B cell (primary cell): ENCODE measurements around the gene LMBRD1. TPM values are rescaled to one million over a fixed set of nuclear protein-coding genes. Genes with fewer than 3 reads are reported as not detected.

Experiments used
- ATAC-seq: fragments of 200-7000 bp; cut with Tn5 transposase; one replicate; pipeline ENCODE4 v1.10.0; 2021; ENCODE audit warnings: low read depth, mild to moderate bottlenecking, moderate number of reproducible peaks, moderate library complexity
- CTCF ChIA-PET: fragments of 350-600 bp; sonication (Branson Sonifier 250); formaldehyde crosslinking; loops from one replicate; lab custom pipeline; 2021; ENCODE audit warnings: antibody characterized with exemption, inconsistent platforms; lab: Charles Lee
- POLR2A ChIA-PET: fragments of 350-600 bp; sonication (Branson Sonifier 250); formaldehyde crosslinking; loops from one replicate; lab custom pipeline; 2021; ENCODE audit warnings: antibody characterized with exemption; lab: Charles Lee
- DNase-seq: peaks from one replicate; pipeline ENCODE4 v3.0.0; 2013
- H2AFZ ChIP-seq: 2 replicates; pipeline ENCODE4 v1.6.1; 2012; ENCODE audit warnings: mild to moderate bottlenecking, low read depth, low read length; ENCODE audit not compliant: insufficient read depth, poor library complexity, severe bottlenecking
- H3K27ac ChIP-seq, 2 donors: 1 replicate in 1 of 2; 2 replicates in 1 of 2; pipeline ENCODE4 v1.5.1; 2012 to 2013; ENCODE audit warnings: low read length in 2 of 2, mild to moderate bottlenecking in 2 of 2, moderate library complexity in 1 of 2
- H3K27me3 ChIP-seq, 4 experiments: fragments of 200-600 bp in 1 of 4; sonication (generic) in 1 of 4; replicated peaks in 1 of 4; 1 replicate in 2 of 4; 2 replicates in 2 of 4; pipeline versions ENCODE4 v1.6.1 to v1.7.0; 2013 to 2016; ENCODE audit warnings: low read length in 3 of 4, mild to moderate bottlenecking in 2 of 4, mixed read lengths in 1 of 4, moderate library complexity in 1 of 4; ENCODE audit not compliant: insufficient read depth in 4 of 4, control insufficient read depth in 3 of 4; ENCODE audit errors: control extremely low read depth in 1 of 4
- H3K36me3 ChIP-seq, 2 experiments: replicated peaks in 1 of 2; 1 replicate in 1 of 2; 2 replicates in 1 of 2; pipeline versions ENCODE4 v1.6.1 to v1.7.1; 2013; ENCODE audit warnings: low read length in 1 of 2; ENCODE audit not compliant: insufficient read depth in 2 of 2, control insufficient read depth in 1 of 2; ENCODE audit errors: control extremely low read depth in 1 of 2, extremely low read depth in 1 of 2
- H3K4me1 ChIP-seq, 2 donors: fragments of 200-600 bp in 1 of 2; sonication (generic) in 1 of 2; 1 replicate in 1 of 2; 2 replicates in 1 of 2; pipeline versions ENCODE4 v1.5.1 to v1.6.1; 2013 to 2017; ENCODE audit warnings: low read length in 2 of 2; ENCODE audit not compliant: control insufficient read depth in 2 of 2, insufficient read depth in 2 of 2
- H3K4me2 ChIP-seq: replicated peaks from 2 replicates; pipeline ENCODE3; 2012; ENCODE audit warnings: mild to moderate bottlenecking, low read depth, low read length; ENCODE audit not compliant: poor library complexity, severe bottlenecking
- H3K4me3 ChIP-seq, 5 experiments: fragments of 200-600 bp in 1 of 5; sonication (generic) in 1 of 5; 1 replicate in 3 of 5; 2 replicates in 2 of 5; pipeline versions ENCODE4 v1.5.1 to v1.7.0; 2011 to 2016; ENCODE audit warnings: low read length in 4 of 5, mild to moderate bottlenecking in 4 of 5, low read depth in 2 of 5, control low read depth in 1 of 5, moderate library complexity in 1 of 5; ENCODE audit not compliant: insufficient read depth in 1 of 5; ENCODE audit errors: control extremely low read depth in 1 of 5, extremely low read depth in 1 of 5
- H3K79me2 ChIP-seq: fragments of 200-600 bp; sonication (generic); one replicate; pipeline ENCODE4 v1.6.0; 2016; ENCODE audit warnings: low read length; ENCODE audit not compliant: control insufficient read depth, insufficient read depth
- H3K9ac ChIP-seq: fragments of 200-600 bp; sonication (generic); 2 replicates; pipeline ENCODE4 v1.6.1; 2017; ENCODE audit warnings: mild to moderate bottlenecking, low read length, moderate library complexity
- H3K9me3 ChIP-seq, 3 donors: one replicate each; pipeline versions ENCODE4 v1.6.1 to v1.7.1; 2013; ENCODE audit warnings: low read length in 2 of 3; ENCODE audit not compliant: control insufficient read depth in 2 of 3, insufficient read depth in 1 of 3; ENCODE audit errors: control extremely low read depth in 1 of 3
- H4K20me1 ChIP-seq: 2 replicates; pipeline ENCODE4 v1.6.0; 2012; ENCODE audit warnings: mild to moderate bottlenecking, low read length; ENCODE audit not compliant: insufficient read depth, control insufficient read depth, poor library complexity, severe bottlenecking
- H3K27ac Mint-ChIP-seq: one replicate; pipeline ENCODE4 v1.8.0; 2021; ENCODE audit warnings: mixed read lengths
- H3K27me3 Mint-ChIP-seq: one replicate; pipeline ENCODE4 v1.8.0; 2021; ENCODE audit warnings: mixed read lengths
- H3K4me1 Mint-ChIP-seq: one replicate; pipeline ENCODE4 v1.8.0; 2021; ENCODE audit warnings: mixed read lengths
- H3K4me3 Mint-ChIP-seq: one replicate; pipeline ENCODE4 v1.8.0; 2021; ENCODE audit warnings: mixed read lengths
- H3K9me3 Mint-ChIP-seq: one replicate; pipeline ENCODE4 v1.8.0; 2022; ENCODE audit warnings: mixed read lengths; ENCODE audit not compliant: insufficient read depth
- EZH2 ChIP-seq: IDR thresholded peaks from 2 replicates; pipeline ENCODE4 v1.6.1; 2012; ENCODE audit warnings: borderline replicate concordance, low read depth, mild to moderate bottlenecking, moderate library complexity, low read length; ENCODE audit not compliant: insufficient read depth, poor library complexity, severe bottlenecking
- WGBS: methylation state at CpG from one replicate; pipeline ENCODE4 v1.1.5; 2013; ENCODE audit warnings: missing lambda C conversion rate; ENCODE audit not compliant: insufficient coverage; 5-methylcytosine and 5-hydroxymethylcytosine counted together
- intact Hi-C: fragments of 100-400 bp; cut with micrococcal nuclease; formaldehyde crosslinking; loops from one replicate; pipeline ENCODE4 v1.10.0; 2022
- polyA plus RNA-seq: library from polyadenylated mRNA; depleted of rRNA; stranded (reverse); fragments of >200 nt; gene quantifications from 2 replicates; pipeline ENCODE4 v1.2.3, GENCODE V29; 2012
- total RNA-seq, 2 donors: library from RNA; stranded (reverse); fragments of 120-200 nt in 1 of 2; gene quantifications; 1 replicate in 1 of 2; 2 replicates in 1 of 2; pipeline versions ENCODE4 v1.2.3 to v1.2.4, GENCODE V29; 2013 to 2022
- TF ChIP-seq, protein P1 (sequence below): fragments of 200-600 bp; IDR thresholded peaks from one replicate; pipeline ENCODE4 v1.8.0; 2022; ENCODE audit warnings: antibody characterized with exemption, mild to moderate bottlenecking

LMBRD1 gene
- total and polyA plus RNA-seq, 2 donors (not counting 1 experiment from before 2014, with no cell fraction given) = 33.7 to 99.0 TPM

DNA sequence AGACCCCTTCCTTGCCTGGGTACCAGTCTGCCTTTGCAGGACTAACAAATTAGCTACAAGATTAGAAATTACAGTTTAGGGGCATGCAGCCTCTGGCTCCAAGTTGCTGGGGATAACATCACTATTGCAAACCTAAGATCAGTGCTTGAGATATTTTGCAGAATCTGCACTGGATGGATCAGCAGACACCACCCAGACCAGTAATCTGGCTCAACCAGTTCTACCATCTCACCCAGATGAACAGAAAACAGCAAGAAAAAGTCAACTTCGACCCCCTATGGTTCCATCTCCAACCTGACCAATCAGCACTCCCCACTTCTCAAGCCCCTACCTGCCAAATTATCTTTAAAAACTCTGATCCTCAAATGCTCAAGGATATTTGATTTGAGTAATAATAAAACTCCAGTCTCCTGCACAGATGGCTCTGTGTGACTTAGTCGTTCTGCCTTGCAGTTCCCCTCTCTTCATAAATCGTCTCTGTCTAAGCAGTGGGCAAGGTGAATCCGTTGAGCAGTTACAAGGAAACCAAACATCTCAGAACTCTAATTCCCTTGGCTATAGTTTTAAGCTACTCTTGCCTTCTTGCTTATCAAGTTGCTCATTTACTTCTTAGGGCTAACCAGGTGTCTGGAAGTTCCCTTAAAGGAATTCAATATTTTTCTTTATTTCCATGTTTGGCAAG, 16.1 kb upstream of the LMBRD1 start:
- POLR2A ChIA-PET = interaction anchor here (2.4 to 3.3 kb wide), 2 partner anchors 16 to 54 kb away, joined by 7 to 42 read pairs; partner anchors contain the start of genes COL19A1 and LMBRD1
- DNase-seq (no peak), ATAC-seq (peak; percentile 40)
- Histone ChIP-seq H2AFZ (peak overlapping the region; percentile 70), H3K27ac (peak overlapping the region; percentile 85 to 89), H3K79me2 (peaks cover 4% of the 10 kb centered on the region), H3K36me3 (no peaks in the 10 kb centered on the region), H3K27me3 (no peaks in the 10 kb centered on the region), H3K4me1 (peaks cover 54 to 62% of the 10 kb centered on the region in 2 donors), H3K9me3 (no peaks in the 10 kb centered on the region), H4K20me1 (no peaks in the 10 kb centered on the region), H3K9ac (peak overlapping the region; percentile 47), H3K4me2 (peak overlapping the region; percentile 67), H3K4me3 (peak overlapping the region in 2 of 5 experiments; percentile 9 to 42)
- CTCF ChIA-PET = interaction anchor here (2.6 to 7.4 kb wide), 3 partner anchors 11 to 54 kb away, joined by 10 to 67 read pairs (median 28); partner anchors contain the start of genes COL19A1 and LMBRD1
- Mint-ChIP-seq H3K27ac (peak overlapping the region; percentile 85), H3K4me1 (peaks cover 74% of the 10 kb centered on the region), H3K4me3 (peak overlapping the region; percentile 64), H3K9me3 (no peaks in the 10 kb centered on the region), H3K27me3 (no peaks in the 10 kb centered on the region)
- TF ChIP-seq, protein P1, sequence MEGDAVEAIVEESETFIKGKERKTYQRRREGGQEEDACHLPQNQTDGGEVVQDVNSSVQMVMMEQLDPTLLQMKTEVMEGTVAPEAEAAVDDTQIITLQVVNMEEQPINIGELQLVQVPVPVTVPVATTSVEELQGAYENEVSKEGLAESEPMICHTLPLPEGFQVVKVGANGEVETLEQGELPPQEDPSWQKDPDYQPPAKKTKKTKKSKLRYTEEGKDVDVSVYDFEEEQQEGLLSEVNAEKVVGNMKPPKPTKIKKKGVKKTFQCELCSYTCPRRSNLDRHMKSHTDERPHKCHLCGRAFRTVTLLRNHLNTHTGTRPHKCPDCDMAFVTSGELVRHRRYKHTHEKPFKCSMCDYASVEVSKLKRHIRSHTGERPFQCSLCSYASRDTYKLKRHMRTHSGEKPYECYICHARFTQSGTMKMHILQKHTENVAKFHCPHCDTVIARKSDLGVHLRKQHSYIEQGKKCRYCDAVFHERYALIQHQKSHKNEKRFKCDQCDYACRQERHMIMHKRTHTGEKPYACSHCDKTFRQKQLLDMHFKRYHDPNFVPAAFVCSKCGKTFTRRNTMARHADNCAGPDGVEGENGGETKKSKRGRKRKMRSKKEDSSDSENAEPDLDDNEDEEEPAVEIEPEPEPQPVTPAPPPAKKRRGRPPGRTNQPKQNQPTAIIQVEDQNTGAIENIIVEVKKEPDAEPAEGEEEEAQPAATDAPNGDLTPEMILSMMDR = no peak
- no peak for TF ChIP-seq EZH2
- 18% methylated on average over 2 of the region's 4 CpGs for WGBS
- intact Hi-C loops = loop anchor here (1.0 kb wide), 1 partner anchor 16 kb away; the partner anchor contains the start of gene LMBRD1

DNA sequence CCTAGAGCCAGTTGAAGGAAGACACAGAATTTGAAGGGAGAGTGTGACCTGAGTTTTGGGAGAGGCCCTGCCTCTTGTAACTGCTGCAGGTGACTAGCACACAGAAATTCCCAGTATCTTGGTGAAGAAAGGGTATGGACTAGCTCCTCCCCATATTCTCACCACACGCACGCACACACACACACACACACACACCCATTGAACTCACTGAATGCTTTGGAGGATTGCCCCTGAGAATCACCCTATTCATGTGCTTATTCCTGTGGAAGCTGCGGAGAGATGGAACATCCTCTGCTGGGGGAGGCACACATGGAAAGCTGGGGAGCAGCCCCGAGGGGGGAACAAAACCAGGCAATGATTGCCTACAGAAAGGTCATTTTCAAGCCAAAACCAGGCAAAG, 6.2 kb upstream of the LMBRD1 start:
- Histone ChIP-seq H3K4me3 (no peak overlapping the region), H3K4me1 (no peaks in the 10 kb centered on the region), H3K4me2 (no peak overlapping the region), H3K27me3 (no peaks in the 10 kb centered on the region), H3K9ac (no peak overlapping the region), H3K79me2 (no peaks in the 10 kb centered on the region), H2AFZ (no peak overlapping the region), H3K9me3 (no peaks in the 10 kb centered on the region), H4K20me1 (no peaks in the 10 kb centered on the region), H3K36me3 (no peaks in the 10 kb centered on the region), H3K27ac (no peak overlapping the region)
- DNase-seq = no peak
- TF ChIP-seq EZH2 = no peak
- TF ChIP-seq, protein P1 = no peak
- no peaks in the 10 kb centered on the region for H3K4me1 Mint-ChIP-seq
- H3K9me3 Mint-ChIP-seq = no peaks in the 10 kb centered on the region
- no peak overlapping the region for H3K27ac Mint-ChIP-seq
- no peak for ATAC-seq
- no peak overlapping the region for H3K4me3 Mint-ChIP-seq
- ChIA-PET CTCF (interaction anchor here (1.1 to 2.1 kb wide), 2 partner anchors 11 to 64 kb away, joined by 4 to 10 read pairs; no protein-coding TSS in a partner anchor), POLR2A (no interaction called here)
- intact Hi-C loops = no loop called here
- 71% methylated on average over 1 of the region's 4 CpGs for WGBS
- H3K27me3 Mint-ChIP-seq = no peaks in the 10 kb centered on the region
